Esophagus squamous epithelium (tissue), 4 donors: ENCODE measurements around the gene AMPD2.
"Not testable (repeated sequence)": the region's sequence is repeated elsewhere in the genome, so short reads cannot be mapped to it uniquely, and the experiment has no call there.

Source experiments
- POLR2A ChIP-seq, 4 donors: fragments of 450-650 bp; IDR thresholded peaks; one replicate each; pipeline ENCODE4 v1.6.1; 2017; ENCODE audit warnings: antibody characterized with exemption in 4 of 4, mild to moderate bottlenecking in 4 of 4, moderate library complexity in 3 of 4
- TF ChIP-seq, protein P1 (sequence below), 6 experiments: fragments of 450-650 bp in 4 of 6; fragments of 200-600 bp in 2 of 6; sonication (generic) in 2 of 6; IDR thresholded peaks; one replicate each; pipeline ENCODE4 v1.5.1; 2016 to 2019; ENCODE audit warnings: antibody characterized with exemption in 6 of 6, mild to moderate bottlenecking in 4 of 6, moderate library complexity in 4 of 6

GRCh38 chr1:109669949-109670302 lies 50.3 kb downstream of the AMPD2 start:
- TF ChIP-seq, protein P1, sequence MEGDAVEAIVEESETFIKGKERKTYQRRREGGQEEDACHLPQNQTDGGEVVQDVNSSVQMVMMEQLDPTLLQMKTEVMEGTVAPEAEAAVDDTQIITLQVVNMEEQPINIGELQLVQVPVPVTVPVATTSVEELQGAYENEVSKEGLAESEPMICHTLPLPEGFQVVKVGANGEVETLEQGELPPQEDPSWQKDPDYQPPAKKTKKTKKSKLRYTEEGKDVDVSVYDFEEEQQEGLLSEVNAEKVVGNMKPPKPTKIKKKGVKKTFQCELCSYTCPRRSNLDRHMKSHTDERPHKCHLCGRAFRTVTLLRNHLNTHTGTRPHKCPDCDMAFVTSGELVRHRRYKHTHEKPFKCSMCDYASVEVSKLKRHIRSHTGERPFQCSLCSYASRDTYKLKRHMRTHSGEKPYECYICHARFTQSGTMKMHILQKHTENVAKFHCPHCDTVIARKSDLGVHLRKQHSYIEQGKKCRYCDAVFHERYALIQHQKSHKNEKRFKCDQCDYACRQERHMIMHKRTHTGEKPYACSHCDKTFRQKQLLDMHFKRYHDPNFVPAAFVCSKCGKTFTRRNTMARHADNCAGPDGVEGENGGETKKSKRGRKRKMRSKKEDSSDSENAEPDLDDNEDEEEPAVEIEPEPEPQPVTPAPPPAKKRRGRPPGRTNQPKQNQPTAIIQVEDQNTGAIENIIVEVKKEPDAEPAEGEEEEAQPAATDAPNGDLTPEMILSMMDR (IDR thresholded peaks at IDR 0.05) = not testable (repeated sequence)
- not testable (repeated sequence) for TF ChIP-seq POLR2A (IDR thresholded peaks at IDR 0.05)
